ENCODE data around the gene ATG4C. TPM values are rescaled to one million over a fixed set of nuclear protein-coding genes. Genes with fewer than 3 reads are reported as not detected.
A peak's percentile ranks its signal among the peaks of the same experiment; 100 is the strongest.

ATG4C gene
- total and polyA plus RNA-seq, 2 of the 13 experiments (the other 11 are each of a cell fraction or from before 2014, with no cell fraction given): 4.0 to 11.2 TPM

DNA sequence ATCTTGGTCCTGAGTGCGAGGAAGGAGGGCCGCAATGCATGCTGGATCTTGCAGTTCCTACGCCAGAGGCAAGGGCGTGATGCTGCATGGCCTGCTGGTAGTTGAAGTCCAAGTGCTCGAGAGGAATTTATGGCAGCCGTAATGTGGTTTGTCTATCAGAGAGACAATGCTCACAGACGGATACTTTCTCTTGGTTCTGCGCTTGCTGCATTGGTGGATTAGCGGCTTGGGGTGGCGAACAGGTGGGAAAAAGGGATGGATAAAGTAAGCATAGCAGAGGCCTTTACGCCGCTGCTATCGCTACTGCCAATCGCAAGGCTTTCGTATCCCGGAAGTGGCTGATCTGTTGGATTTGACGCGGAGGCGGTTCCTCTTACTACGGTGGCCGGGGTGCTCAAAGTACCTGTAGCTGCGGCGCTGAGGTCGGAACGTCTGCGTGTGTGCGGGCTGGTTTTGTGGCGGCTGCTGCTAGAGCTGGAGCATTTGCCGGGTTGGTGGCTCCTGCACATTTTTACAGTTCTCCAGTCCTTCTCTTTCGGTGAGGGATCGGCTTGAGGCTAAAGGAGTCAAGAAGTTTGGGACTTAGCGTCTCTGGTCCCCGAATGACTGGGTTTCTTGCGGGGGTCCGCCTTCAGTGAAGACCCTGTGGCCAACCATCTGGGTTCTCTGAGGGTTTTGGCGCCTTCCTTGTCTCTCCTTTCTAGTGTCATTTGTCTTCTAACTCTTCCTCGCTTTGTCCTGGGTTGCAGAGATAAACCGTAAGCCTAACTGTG, at the start of gene ATG4C (continued):
- TF ChIP-seq, protein P1, sequence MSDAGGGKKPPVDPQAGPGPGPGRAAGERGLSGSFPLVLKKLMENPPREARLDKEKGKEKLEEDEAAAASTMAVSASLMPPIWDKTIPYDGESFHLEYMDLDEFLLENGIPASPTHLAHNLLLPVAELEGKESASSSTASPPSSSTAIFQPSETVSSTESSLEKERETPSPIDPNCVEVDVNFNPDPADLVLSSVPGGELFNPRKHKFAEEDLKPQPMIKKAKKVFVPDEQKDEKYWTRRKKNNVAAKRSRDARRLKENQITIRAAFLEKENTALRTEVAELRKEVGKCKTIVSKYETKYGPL (CRISPR knock-in tag; IDR thresholded peaks at IDR 0.05): no peak
- TF ChIP-seq ZNF468 (CRISPR knock-in tag; IDR thresholded peaks at IDR 0.05) (no peak), GATAD2A (CRISPR knock-in tag; IDR thresholded peaks at IDR 0.05) (0 out of 2 replicates have a peak, but pooled peaks have one; percentile 23), ZNF292 (CRISPR knock-in tag; IDR thresholded peaks at IDR 0.05; ENCODE audit: borderline replicate concordance, low read depth) (peak; percentile 56; the same call in 1 of the 2 replicates), TBX2 (CRISPR knock-in tag; IDR thresholded peaks at IDR 0.05; ENCODE audit: borderline replicate concordance) (peak; percentile 85), ZFP36L2 (CRISPR knock-in tag; IDR thresholded peaks at IDR 0.05) (no peak), FOSL2 (CRISPR knock-in tag; IDR thresholded peaks at IDR 0.05) (peak; percentile 42; the same call in 1 of the 2 replicates), FOXJ3 (CRISPR knock-in tag; IDR thresholded peaks at IDR 0.05; ENCODE audit: borderline replicate concordance) (0 out of 2 replicates have a peak, but pooled peaks have one; percentile 8), EED (CRISPR knock-in tag; IDR thresholded peaks at IDR 0.05) (0 out of 2 replicates have a peak, but pooled peaks have one; percentile 22), MIER3 (CRISPR knock-in tag; IDR thresholded peaks at IDR 0.05; ENCODE audit: borderline replicate concordance) (no peak; the same call in 1 of the 2 replicates), MEIS1 (CRISPR knock-in tag; IDR thresholded peaks at IDR 0.05; ENCODE audit: borderline replicate concordance) (0 out of 2 replicates have a peak, but pooled peaks have one; percentile 44), KDM2A (CRISPR knock-in tag; IDR thresholded peaks at IDR 0.05; ENCODE audit: borderline replicate concordance, low read depth) (peak; percentile 91), KMT2B (CRISPR knock-in tag; IDR thresholded peaks at IDR 0.05) (peak; percentile 99), NBN (conservative IDR thresholded peaks at IDR 0.05) (no peak), POGZ (CRISPR knock-in tag; IDR thresholded peaks at IDR 0.05) (peak; percentile 80), MAFF (IDR thresholded peaks at IDR 0.05; ENCODE audit: low read depth, low read length) (no peak; the same call in 1 of the 2 replicates), ZNF20 (CRISPR knock-in tag; IDR thresholded peaks at IDR 0.05) (no peak), ZNF644 (CRISPR knock-in tag; IDR thresholded peaks at IDR 0.05; ENCODE audit: low read depth) (no peak), GABPB1 (CRISPR knock-in tag; IDR thresholded peaks at IDR 0.05) (peak; percentile 92), ZNF564 (CRISPR knock-in tag; IDR thresholded peaks at IDR 0.05) (peak; percentile 73; the same call in 1 of the 2 replicates)
- TF ChIP-seq, protein P2, sequence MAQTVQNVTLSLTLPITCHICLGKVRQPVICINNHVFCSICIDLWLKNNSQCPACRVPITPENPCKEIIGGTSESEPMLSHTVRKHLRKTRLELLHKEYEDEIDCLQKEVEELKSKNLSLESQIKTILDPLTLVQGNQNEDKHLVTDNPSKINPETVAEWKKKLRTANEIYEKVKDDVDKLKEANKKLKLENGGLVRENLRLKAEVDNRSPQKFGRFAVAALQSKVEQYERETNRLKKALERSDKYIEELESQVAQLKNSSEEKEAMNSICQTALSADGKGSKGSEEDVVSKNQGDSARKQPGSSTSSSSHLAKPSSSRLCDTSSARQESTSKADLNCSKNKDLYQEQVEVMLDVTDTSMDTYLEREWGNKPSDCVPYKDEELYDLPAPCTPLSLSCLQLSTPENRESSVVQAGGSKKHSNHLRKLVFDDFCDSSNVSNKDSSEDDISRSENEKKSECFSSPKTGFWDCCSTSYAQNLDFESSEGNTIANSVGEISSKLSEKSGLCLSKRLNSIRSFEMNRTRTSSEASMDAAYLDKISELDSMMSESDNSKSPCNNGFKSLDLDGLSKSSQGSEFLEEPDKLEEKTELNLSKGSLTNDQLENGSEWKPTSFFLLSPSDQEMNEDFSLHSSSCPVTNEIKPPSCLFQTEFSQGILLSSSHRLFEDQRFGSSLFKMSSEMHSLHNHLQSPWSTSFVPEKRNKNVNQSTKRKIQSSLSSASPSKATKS (CRISPR knock-in tag; IDR thresholded peaks at IDR 0.05): no peak
- TF ChIP-seq, protein P3, sequence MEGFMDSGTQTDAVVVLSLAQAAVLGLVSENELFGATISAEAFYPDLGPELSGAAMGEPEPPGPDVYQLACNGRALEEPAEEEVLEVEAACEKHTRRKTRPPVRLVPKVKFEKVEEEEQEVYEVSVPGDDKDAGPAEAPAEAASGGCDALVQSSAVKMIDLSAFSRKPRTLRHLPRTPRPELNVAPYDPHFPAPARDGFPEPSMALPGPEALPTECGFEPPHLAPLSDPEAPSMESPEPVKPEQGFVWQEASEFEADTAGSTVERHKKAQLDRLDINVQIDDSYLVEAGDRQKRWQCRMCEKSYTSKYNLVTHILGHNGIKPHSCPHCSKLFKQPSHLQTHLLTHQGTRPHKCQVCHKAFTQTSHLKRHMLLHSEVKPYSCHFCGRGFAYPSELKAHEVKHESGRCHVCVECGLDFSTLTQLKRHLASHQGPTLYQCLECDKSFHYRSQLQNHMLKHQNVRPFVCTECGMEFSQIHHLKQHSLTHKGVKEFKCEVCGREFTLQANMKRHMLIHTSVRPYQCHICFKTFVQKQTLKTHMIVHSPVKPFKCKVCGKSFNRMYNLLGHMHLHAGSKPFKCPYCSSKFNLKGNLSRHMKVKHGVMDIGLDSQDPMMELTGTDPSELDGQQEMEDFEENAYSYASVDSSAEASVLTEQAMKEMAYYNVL (CRISPR knock-in tag; IDR thresholded peaks at IDR 0.05; ENCODE audit: borderline replicate concordance): peak; percentile 68; the same call in 1 of the 2 replicates
- TF ChIP-seq, protein P4, sequence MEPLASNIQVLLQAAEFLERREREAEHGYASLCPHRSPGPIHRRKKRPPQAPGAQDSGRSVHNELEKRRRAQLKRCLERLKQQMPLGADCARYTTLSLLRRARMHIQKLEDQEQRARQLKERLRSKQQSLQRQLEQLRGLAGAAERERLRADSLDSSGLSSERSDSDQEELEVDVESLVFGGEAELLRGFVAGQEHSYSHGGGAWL (CRISPR knock-in tag; IDR thresholded peaks at IDR 0.05): peak; percentile 49; the same call in 1 of the 2 replicates
- TF ChIP-seq, protein P5, sequence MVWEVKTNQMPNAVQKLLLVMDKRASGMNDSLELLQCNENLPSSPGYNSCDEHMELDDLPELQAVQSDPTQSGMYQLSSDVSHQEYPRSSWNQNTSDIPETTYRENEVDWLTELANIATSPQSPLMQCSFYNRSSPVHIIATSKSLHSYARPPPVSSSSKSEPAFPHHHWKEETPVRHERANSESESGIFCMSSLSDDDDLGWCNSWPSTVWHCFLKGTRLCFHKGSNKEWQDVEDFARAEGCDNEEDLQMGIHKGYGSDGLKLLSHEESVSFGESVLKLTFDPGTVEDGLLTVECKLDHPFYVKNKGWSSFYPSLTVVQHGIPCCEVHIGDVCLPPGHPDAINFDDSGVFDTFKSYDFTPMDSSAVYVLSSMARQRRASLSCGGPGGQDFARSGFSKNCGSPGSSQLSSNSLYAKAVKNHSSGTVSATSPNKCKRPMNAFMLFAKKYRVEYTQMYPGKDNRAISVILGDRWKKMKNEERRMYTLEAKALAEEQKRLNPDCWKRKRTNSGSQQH (CRISPR knock-in tag; IDR thresholded peaks at IDR 0.05; ENCODE audit: low read depth): no peak
